Muscle of back (tissue), 11 donors: ENCODE results near the gene CACNB4. TPM values are rescaled to one million over a fixed set of nuclear protein-coding genes. Genes with fewer than 3 reads are reported as not detected.
"Not testable (repeated sequence)": the region's sequence is repeated elsewhere in the genome, so short reads cannot be mapped to it uniquely, and the experiment has no call there.

Experiments used
- DNase-seq, 3 donors: peaks; one replicate each; pipeline versions ENCODE4 v3.0.0 to v3.0.0-alpha.2; 2013
- polyA plus RNA-seq, 10 donors: library from polyadenylated mRNA; unstranded; fragments of 120-200 nt; gene quantifications; one replicate each; pipeline ENCODE4 v1.2.1, GENCODE V29; 2013; ENCODE audit not compliant: insufficient read length in 10 of 10

Gene CACNB4
- polyA plus RNA-seq, 10 donors, result 3.9 to 8.0 (median 5.3) TPM

DNA sequence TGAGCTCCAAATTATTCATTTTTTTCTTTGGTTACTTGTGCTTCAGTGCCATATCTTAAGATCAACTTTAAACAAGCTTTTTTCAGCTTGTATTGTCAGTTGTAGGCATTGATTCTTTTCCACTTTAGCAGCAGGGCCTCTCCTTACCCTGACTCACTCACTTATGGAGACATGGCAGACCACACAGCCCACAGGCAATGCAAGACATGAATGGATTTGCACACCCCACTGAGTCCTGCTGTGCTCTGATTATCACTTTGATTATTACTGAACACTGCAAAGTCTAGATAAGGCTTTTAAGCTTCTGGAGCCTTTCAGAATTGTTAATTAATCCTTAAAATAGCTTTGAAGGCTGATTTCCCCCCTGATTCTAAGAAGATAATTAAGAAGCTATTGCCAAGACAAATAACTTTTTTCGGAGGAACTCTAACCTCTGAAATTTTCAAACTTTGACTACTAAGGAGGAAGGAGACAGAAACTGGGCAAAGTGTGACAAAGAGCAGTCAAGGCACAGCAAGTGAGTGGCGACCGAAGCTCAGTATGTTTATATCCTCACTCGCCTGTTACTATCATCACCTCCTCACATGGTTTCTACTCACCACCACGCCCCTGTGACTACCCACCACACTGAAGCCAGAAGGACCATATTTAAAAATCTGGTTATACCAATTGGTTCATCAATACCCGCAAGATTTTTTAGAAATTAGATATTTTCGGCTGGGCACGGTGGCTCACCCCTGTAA, 43.3 kb downstream of the CACNB4 start:
- no peak for DNase-seq

DNA sequence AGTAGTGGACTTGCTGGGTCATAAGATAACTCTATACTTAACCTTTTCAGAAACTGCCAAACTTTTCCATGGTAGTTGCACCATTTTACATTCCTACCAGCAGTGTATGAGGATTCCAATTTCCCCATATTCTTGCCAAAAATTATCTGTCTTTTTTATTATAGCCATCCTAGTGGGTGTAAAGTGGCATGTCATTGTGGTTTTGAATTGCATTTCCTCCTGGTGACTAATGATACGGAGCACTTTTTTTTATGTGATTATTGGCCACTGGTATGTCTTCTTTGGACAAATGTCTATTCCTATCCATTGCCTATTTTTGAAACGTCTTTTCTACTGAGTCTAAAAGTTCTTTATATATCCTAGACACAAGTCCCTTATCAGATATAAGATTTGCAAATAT, 44.3 kb downstream of the CACNB4 start:
- DNase-seq, result peak in 1 of 3 donors; percentile 49

DNA sequence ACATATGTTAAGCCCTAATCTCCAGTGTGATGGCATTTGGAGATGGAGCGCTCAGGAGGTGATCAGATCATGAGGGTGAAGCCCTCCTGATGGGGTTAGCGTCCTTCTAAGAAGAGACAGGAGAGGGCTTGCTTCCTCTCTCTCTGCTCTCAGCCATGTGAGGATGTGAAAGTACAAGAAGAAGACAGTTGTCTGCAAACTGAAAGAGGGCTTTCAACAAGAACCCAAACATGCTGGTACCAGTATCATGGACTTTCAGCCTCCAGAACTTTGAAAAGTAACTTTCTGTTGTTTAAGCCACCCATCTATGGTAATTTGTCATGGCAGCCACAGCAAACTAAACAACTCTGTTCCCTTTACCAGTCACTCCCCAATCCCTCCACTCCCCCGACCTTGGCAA, 47.4 kb downstream of the CACNB4 start:
- DNase-seq, result no peak

DNA sequence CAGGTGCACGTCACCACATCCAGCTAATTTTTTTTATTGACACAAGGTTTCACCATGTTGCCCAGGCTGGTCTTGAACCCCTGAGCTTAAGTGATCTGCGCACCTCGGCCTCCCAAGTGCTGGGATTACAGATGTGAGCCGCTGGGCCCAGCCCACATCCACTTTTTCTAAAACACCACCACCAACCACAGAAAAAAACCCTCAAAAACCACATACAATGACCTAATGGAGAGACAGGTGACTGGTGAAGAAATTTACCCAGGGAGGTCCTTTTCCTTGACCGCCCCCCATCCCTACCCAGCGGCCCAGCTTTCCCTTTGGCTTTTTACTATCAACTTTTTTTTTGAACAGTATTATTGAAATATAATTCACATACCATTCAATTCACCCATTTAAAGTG, 47.9 kb downstream of the CACNB4 start:
- no peak for DNase-seq

DNA sequence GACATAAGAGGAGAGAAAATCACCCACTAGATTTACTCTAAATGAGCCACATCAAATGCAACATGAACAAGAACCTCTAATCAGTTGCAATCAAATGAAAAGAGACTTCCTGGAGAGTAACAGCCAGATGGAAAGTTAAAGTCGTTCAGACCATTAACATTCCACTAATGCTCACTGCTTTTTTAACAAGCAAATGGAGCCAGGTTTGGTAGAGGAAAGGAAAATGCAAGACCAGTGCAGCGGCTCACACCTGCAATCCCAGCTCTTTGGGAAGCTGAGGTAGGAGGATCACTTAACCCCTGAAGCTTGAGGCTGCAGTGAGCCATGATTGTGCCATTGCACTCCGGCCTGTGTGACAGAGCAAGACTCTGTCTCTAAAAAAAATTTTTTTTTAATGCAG, 48.5 kb downstream of the CACNB4 start:
- no peak for DNase-seq

DNA sequence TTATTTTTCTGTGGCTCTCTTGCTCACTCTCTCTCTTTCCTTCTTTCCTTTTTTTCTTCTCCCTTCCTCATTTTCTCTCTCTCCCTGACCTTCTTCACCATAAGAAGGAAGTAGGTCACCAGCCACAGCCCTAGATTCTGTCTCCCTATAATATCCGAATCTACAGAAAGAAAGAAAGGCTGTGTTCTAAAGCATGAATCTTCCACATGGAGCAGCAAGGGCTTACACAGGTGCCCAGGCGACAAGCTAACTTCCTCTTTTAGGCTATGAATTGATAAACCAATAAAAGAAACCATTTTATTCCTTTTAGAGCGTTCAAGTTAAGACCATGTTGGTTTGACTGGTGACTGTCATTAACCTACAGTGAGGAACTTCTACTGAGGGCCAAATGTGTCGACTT, 49.3 kb downstream of the CACNB4 start:
- DNase-seq, result no peak

DNA sequence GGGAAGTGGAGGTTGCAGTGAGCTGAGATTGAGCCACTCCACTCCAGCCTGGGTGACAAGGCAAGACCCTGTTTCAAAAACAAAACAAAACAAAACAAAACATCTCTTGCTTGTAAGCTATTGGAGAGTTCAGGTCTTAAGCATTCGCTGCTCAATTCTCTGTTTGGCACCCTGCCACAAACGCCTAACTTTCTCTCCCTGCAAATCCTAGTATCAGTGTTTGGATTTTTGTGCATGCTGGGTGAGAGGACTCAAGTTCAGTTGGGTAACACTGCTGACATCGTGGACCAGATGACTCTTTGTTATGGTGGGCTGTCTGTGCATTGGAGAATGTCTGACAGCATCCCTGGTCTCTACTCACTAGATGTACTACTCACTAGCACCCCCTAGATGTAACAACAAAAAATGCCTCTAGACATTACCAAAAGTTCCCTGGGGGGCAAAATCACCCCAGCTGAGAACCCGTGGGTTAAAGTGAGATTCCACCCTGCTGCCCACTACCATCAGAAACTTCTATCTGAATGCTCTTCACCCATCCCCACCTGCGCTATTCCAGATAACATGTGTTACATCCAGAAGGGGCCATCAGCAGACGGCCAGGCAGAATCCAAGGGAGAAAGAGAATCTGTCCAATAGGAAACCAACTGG, 50.9 kb downstream of the CACNB4 start:
- no peak for DNase-seq

DNA sequence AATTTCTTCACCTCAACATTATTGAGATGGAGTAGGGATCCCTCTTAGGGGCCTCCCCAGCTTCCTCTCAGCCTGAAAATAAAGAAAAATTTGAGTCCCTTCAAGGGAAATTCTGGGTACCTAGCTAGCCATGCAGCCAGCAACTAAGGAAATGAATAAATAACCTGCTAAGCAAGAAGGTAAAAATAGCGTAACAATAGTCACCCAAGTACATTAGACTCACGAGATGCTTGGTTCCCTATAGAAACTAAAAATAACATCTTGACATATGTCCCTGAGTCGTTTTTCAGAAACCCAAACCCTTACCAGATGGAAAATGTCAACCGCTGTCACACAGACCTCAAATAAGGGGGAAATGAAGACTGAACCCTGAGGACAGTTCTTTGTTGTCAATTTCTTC, 51.9 kb downstream of the CACNB4 start:
- DNase-seq, result no peak

DNA sequence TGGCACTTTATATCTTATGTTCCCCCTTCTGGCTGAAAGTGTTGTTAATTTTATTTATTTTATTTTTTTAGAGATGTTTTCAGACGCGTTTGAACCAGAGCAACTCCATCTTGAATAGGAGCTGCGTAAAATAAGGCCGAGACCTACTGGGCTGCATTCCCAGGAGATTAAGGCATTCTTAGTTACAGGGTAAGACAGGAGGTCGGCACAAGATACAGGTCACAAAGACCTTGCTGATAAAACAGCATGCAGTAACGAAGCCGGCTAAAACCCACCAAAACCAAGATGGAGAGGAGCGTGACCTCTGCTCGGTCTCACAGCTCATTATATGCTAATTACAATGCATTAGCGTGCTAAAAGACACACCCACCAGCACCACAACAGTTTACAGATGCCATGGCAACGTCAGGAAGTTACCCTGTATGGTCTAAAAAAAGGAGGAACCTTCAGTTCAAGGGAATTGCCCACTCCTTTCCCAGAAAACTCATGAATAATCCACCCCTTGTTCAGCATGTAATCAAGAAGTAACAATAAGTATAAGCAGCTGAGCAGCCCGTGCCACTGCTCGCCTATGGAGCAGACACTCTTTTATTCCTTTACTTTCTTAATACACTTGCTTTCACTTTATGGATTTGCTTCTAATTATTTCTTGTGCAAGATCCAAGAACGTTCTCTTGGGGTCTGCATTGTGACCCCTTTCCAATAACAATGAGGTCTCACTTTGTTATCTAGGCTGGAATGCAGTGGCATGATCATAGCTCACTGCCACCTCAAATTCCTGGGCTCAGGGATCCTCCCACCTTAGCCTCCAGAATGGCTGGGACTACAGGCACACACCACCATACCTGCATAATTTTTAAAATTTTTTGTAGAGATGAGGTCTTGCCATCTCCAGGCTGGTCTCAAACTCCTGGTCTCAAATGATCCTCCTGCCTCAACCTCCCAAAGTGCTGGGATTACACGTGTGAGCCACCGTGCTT, 55.9 kb downstream of the CACNB4 start:
- peak in 1 of 3 donors; percentile 44 for DNase-seq

DNA sequence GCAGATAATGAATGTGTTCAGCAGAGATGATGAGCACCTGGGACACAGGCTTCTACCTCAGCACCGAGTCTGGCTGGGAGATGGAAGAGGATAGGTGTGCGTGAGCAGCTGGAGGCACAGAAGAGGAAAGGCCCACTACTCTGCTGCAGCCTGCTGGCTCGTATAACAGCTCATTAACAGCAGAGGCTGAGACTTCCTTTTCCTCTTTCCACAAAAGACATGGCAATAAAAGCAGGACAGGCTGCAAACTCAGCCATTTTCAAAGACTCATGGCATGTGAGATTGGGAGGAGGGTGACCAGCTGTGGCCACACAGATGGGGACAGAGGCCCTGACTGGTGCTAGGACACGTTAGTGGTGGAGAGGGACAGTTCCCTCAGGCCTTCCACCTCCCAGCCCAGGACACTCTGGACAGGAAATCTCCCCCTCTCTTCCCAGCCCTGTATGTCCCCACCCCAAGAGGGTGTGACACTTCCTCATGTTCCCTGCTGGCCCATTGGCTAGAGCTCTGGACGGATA, 60.3 kb downstream of the CACNB4 start:
- peak in 2 of 3 donors; percentile 38 to 81 for DNase-seq

DNA sequence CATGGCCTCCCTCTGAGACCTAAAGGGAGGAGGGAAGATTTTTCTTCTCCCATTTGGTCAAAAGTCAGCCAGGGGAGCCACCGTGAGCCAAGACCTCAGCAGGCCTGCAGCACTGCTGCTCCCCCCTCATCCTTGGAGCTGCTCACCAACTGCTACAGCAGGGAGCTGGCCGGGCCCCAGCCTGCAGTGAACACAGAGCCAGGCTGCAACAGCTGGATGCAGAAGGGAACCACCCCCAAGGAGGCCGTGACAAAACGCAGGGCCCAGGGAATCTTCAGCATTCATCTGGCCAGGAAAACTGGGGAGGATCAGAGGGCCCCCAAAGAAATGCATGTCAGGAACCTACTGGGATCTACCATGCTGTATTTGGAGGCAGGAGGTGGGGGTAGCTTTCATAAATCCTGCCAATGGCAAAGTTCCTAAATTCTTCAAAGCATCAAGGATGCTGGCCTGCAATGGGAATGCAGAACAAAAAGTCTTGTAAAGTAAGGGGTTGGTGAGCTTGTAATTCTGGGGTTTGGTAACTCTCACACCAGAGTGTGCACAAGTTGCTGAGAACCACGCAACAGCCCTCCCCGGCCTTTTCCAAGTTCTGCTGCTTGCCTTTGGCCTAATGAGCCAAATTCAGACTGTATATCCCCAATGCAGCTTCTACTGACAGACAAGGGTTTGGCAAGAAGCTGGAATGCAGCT, 61.0 kb downstream of the CACNB4 start:
- peak; percentile 51 to 91 (median 75) for DNase-seq

DNA sequence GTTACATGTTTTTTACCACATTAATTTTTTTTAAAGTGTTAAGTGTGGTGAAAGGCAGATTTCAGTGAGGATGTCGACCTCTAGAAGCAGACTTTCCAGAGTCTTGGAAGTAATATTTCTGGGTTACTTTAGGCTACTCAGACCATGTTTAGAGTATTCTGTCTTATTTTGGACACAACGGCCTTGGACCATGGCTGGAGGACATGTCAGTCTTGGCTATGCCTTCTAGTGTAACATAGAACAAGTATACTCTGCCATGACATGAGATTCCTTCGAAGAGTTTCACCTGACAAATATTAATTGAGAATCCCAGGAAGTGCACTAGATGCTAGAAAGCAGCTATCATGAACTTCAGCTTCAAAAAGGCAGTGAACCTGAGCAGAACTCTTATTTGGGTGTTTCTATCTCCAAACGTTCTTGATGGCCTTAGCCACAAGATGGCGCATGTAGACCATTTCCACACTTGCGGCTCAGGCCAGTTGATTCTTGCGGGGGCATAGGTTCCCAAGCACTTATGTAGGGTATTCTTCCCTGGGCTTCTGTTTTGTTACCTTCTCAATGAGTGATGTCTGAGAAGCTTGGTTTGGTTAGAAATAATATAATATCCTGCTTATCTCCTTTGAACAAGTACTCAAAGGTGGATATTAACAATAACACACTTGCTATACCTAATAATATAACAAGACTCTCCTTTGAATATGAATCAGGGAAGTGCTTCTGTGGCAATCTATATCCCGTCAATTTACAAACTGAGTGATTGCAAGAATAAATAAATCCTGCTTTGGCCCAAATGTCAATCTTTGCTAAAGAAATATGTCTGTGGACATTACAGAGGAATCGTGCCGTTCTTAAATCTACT, 62.0 kb downstream of the CACNB4 start:
- DNase-seq, result peak; percentile 73 to 90 (median 86)

DNA sequence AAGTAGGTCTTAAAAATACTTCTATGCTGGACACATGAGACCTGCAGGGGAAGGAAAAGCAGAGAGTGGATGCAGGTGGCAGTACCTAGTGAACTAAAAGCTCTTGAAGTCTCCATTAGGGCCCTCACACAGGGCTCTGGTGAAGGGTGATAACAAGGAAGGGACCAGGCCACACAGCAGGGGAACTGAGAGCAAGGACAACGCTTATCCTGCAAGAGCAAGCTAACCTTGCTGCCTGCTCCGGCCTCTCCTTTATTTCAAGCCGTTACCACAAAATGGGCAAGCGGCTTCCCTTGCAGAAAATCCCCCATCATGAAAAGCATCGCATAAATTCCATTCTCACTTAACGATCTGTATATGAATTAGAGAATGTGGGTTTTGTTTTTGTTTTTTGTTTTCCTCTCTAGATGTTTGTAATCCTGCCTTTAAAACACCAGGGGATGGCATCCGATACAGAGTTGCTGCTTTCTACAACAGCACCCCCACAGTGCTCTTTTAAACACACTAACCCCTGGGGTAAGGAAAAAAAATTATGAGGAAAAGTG, 64.5 kb downstream of the CACNB4 start:
- DNase-seq, result no peak

DNA sequence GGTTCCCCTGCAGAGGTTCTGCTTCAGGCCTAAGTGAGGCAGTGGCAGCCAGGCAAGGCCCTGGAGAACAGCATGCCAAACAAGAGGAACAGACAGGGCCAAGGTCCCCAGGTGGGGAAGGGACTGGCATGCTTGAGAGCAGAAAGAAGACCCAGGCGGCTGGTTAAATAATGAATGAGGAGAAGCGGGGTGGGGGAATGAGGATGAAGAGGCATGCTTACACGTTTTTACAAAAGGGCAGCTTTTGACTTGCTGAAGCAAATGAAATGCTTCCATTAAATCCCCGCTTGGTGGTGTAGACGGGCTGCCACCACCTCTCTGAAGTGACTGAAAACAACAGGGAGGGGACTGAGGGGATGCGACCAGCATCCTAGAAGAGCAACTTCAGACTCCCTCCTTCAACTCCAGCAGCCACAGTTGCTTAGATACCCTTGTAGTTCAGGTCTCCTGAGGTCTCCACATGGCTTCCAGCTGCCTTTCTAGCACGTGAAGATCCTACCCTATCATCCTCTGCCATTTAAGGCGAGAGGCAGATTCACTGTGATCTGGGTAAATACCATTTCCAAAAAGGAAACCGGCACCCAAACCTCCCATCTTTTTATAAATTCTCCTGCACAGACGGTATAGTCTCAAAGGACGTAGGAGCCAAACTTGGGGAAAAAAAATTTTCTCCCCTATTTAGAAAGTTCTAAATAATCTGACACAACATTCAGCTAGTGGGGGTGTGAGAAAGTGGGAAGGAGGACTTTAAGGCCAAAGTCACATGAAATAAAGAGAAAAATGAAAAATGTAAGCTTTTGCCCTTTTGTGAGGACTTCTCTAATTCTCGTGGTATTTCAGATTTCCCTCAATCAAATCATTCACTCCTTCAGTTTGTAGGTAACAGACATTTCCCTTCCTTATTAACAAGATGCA, 65.6 kb downstream of the CACNB4 start:
- no peak for DNase-seq

DNA sequence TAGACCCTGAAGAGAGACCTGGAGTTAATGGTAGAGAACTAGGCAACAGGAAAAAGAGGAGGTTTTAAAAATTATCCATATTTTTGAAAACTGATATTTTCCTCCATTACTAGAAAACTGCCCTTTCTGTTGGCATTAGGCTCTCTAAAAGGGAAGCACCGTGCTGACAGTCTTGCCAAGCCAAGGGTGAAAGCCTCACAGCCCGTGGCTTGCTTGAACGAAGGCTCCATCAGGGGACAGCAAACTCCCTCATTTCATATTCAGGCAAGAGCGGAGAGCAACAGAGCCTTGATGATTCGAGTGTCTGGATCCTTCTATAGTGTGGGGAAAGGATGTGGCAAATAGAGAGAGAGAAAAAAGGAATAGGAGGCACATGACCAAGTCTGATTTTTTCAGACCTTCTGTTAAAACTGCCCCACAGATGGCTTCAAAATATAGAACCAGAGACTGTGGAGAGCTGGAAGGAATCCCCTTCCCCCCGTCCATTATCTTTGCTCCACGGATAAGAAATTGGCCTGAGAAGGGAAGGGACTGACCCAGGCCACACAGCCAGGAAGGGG, 67.0 kb downstream of the CACNB4 start:
- no peak for DNase-seq

DNA sequence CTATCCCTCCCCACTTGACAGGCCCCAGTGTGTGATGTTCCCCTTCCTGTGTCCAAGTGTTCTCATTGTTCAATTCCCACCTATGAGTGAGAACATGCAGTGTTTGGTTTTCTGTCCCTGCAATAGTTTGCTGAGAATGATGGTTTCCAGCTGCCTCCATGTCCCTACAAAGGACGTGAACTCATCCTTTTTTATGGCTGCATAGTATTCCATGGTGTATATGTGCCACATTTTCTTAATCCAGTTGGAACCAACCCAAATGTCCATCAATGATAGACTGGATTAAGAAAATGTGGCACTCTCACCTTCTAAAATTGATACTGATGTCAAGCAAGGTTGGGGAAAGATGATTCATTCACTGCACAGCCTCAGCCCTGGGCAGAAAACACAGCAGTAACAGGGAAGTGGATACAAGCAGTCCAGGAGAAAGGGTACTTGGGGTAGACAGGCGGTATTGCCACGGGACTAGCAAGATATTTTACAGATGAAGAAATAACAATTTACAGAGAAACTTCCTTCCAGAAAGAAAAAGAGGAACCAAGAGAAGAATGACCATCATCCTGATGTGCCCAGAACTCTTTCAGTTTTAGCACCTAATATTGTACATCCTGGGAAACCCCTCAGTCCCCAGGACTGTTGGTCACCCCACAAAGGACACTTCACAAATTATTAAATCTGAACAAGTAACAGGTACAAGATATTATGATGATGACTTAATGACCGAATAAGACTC, 68.1 kb downstream of the CACNB4 start:
- not testable (repeated sequence) for DNase-seq

DNA sequence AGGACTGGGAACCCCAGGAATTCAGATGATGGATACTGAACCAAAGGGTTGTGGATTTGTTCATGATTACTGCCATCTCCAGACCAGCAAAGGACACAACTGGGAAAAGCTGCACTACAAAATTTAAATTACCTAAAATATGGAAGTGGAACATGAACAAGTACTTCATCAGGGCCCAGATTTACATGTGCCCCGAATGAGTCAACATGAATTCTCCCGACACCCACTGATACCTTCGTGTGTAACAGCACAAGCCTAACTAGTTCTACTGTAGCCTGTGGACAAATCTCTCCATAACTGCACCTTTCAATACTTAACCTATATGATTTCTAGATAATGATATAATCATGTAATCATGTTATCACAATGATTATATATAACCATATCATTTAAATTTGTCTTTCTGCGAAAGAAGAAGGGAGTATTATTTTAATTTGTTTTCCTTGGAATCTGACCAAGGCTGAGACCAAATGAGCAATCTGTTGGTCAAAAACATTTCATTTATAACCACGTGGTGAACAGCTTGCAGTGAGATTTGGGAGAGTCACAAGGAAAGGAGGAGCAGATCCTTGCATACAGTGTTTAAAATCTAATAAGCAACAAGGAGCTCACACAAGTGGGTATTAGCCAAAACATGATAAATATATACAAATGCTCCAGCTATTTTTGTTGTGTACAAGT, 70.5 kb downstream of the CACNB4 start:
- DNase-seq, result no peak
